NB4 (cell line): ENCODE measurements around the gene RAB25.

Source experiments
- DNase-seq: peaks from one replicate; pipeline ENCODE4 v3.0.0; 2010; ENCODE audit warnings: low read depth
- H3K4me3 ChIP-seq: one replicate; pipeline ENCODE4 v1.5.1; 2011; ENCODE audit warnings: mild to moderate bottlenecking, low read depth, low read length, moderate library complexity
- MYC ChIP-seq: IDR thresholded peaks from 2 replicates; pipeline ENCODE4 v1.6.1; 2011; ENCODE audit warnings: low read depth, low read length
- POLR2A ChIP-seq: IDR thresholded peaks from 2 replicates; pipeline ENCODE4 v1.6.1; 2011; ENCODE audit warnings: mild to moderate bottlenecking; ENCODE audit not compliant: insufficient read length; ENCODE audit errors: extremely low read depth
- TF ChIP-seq, protein P1 (sequence below): IDR thresholded peaks from one replicate; pipeline ENCODE4 v1.5.1; 2012; ENCODE audit warnings: low read depth, low read length
- TF ChIP-seq, protein P2 (sequence below): IDR thresholded peaks from 2 replicates; pipeline ENCODE4 v1.6.1; 2011; ENCODE audit warnings: low read depth, low read length

RAB25 gene

DNA sequence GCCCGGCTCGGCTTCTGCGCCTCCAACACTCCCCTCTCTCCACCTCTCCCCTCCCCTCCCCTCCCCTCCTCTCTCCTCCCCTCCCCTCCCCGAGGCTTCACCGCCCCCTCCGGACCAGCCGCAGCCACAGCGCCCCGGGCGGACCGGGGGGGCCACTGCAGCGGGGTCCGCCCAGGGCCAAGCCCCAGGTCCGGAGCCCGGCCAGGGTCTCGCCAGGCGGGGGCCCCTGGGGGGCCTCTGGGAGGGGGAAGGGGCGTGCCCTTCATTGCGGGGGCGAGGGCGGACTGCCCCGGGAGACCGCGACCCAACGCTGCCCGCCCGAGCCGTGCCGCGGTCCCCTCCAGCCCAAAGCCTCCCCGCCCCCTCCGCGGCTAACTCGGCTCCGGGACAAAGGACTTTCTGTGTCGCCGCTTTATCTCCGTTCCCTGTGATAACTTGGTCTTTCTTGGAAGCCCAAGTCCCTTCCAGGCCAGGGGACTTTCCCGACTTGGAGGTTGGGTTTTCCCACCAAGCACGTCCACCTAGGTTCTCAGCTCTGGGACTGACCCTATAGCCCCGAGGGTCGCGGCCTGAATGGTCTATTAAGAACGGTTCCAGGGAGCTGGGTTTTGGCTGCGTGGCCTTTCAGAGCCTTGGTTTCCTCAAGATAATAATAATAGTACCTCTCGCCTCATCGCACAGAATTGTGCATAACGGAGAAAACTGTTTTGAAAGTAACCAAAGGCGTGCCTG is 7.0 kb upstream of the RAB25 start, which contains the start of gene UBQLN4:
Gene UBQLN4, minus strand, starts transcription at position 31 of the 732 bp plus-strand sequence. CDS start 97 bp downstream, outside the sequence.
- H3K4me3 ChIP-seq, result peak within 1 kb of the TSS; percentile 89
- TF ChIP-seq, protein P1, sequence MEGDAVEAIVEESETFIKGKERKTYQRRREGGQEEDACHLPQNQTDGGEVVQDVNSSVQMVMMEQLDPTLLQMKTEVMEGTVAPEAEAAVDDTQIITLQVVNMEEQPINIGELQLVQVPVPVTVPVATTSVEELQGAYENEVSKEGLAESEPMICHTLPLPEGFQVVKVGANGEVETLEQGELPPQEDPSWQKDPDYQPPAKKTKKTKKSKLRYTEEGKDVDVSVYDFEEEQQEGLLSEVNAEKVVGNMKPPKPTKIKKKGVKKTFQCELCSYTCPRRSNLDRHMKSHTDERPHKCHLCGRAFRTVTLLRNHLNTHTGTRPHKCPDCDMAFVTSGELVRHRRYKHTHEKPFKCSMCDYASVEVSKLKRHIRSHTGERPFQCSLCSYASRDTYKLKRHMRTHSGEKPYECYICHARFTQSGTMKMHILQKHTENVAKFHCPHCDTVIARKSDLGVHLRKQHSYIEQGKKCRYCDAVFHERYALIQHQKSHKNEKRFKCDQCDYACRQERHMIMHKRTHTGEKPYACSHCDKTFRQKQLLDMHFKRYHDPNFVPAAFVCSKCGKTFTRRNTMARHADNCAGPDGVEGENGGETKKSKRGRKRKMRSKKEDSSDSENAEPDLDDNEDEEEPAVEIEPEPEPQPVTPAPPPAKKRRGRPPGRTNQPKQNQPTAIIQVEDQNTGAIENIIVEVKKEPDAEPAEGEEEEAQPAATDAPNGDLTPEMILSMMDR, result peak; percentile 31
- TF ChIP-seq, protein P2, sequence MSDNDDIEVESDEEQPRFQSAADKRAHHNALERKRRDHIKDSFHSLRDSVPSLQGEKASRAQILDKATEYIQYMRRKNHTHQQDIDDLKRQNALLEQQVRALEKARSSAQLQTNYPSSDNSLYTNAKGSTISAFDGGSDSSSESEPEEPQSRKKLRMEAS, result no peak; the same call in 1 of the 2 replicates
- TF ChIP-seq MYC, result peak; percentile 12; the same call in 1 of the 2 replicates
- no peak for TF ChIP-seq POLR2A
- peak; percentile 92 for DNase-seq

- TF ChIP-seq, protein P2, result peak; percentile 96
- TF ChIP-seq POLR2A, result peak; percentile 82
- peak; percentile 99 for TF ChIP-seq MYC
- TF ChIP-seq, protein P1, result no peak
- peak within 1 kb of the TSS; percentile 89 for H3K4me3 ChIP-seq
- DNase-seq, result peak; percentile 98
These were observed 6.3 kb upstream of the RAB25 start, which contains the start of gene LAMTOR2 for GRCh38 chr1:156054500-156055280. LAMTOR2 (plus strand) TSS chr1:156054782; CDS start chr1:156054890, 108 bp downstream.

- peak overlapping the region; percentile 89 for H3K4me3 ChIP-seq
- peak; percentile 73 for DNase-seq
These were observed 5.5 kb upstream of the RAB25 start for GRCh38 chr1:156055281-156056048.

GRCh38 chr1:156056326-156056849 is 4.6 kb upstream of the RAB25 start:
- DNase-seq, result peak; percentile 17
- H3K4me3 ChIP-seq, result peak overlapping the region; percentile 89

More at GRCh38 chr1:156055281-156056048, 5.5 kb upstream of the RAB25 start:
- TF ChIP-seq POLR2A (no peak), MYC (no peak)
- TF ChIP-seq, protein P1, result no peak
- TF ChIP-seq, protein P2, result no peak

More at GRCh38 chr1:156056326-156056849, 4.6 kb upstream of the RAB25 start:
- TF ChIP-seq, protein P2, result no peak
- TF ChIP-seq, protein P1, result no peak
- TF ChIP-seq MYC (no peak), POLR2A (no peak)
